Measurements from ENCODE around the gene CHCHD5. TPM values are rescaled to one million over a fixed set of nuclear protein-coding genes. Genes with fewer than 3 reads are reported as not detected.

CHCHD5 gene
- total RNA-seq, 2 donors from 2014 or later: 26.3 to 35.4 TPM

DNA sequence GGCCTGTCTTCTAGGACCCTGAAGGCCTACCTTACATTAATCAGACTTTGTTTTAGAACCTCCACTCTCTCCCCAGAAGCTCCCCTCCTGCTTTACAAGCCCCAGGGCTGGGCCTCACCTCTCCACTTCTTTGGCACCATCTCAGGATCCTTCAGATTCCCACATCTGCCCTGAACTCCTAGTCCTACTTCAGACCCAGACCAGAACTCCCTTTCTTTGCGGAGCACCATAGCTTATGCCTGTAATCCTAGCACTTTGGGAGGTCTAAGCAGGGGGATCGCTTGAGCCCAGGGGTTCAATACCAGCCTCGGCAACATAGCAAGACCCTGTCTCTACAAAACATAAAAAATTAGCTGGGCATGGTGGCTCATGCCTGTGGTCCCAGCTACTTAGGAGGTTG lies 991 bp downstream of the CHCHD5 start:
- H3K27me3 ChIP-seq (replicated peaks; ENCODE audit: insufficient read depth): no peaks in the 10 kb centered on the region
- H3K36me3 ChIP-seq: no peaks in the 10 kb centered on the region
- no peaks in the 10 kb centered on the region for H3K9me3 ChIP-seq
- DNase-seq (ENCODE audit: low spot score): no peak
- TF ChIP-seq POLR2AphosphoS5 (IDR thresholded peaks at IDR 0.05) (no peak), POLR2A (IDR thresholded peaks at IDR 0.05) (no peak)
- TF ChIP-seq, protein P1, sequence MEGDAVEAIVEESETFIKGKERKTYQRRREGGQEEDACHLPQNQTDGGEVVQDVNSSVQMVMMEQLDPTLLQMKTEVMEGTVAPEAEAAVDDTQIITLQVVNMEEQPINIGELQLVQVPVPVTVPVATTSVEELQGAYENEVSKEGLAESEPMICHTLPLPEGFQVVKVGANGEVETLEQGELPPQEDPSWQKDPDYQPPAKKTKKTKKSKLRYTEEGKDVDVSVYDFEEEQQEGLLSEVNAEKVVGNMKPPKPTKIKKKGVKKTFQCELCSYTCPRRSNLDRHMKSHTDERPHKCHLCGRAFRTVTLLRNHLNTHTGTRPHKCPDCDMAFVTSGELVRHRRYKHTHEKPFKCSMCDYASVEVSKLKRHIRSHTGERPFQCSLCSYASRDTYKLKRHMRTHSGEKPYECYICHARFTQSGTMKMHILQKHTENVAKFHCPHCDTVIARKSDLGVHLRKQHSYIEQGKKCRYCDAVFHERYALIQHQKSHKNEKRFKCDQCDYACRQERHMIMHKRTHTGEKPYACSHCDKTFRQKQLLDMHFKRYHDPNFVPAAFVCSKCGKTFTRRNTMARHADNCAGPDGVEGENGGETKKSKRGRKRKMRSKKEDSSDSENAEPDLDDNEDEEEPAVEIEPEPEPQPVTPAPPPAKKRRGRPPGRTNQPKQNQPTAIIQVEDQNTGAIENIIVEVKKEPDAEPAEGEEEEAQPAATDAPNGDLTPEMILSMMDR (IDR thresholded peaks at IDR 0.05): no peak
- intact Hi-C loops (cut with DNase I): loop anchor here (2.0 to 10.0 kb wide), 2 partner anchors 61 to 531 kb away; partner anchors contain the start of gene TMEM87B
- peak overlapping the region in 1 of 2 donors; percentile 51 for H3K4me3 ChIP-seq
- peak overlapping the region in 1 of 2 donors; percentile 90 for H3K27ac ChIP-seq
- WGBS: 95% methylated on average over 3 of the region's 3 CpGs
- H3K4me1 ChIP-seq (replicated peaks): peaks cover 5% of the 10 kb centered on the region

DNA sequence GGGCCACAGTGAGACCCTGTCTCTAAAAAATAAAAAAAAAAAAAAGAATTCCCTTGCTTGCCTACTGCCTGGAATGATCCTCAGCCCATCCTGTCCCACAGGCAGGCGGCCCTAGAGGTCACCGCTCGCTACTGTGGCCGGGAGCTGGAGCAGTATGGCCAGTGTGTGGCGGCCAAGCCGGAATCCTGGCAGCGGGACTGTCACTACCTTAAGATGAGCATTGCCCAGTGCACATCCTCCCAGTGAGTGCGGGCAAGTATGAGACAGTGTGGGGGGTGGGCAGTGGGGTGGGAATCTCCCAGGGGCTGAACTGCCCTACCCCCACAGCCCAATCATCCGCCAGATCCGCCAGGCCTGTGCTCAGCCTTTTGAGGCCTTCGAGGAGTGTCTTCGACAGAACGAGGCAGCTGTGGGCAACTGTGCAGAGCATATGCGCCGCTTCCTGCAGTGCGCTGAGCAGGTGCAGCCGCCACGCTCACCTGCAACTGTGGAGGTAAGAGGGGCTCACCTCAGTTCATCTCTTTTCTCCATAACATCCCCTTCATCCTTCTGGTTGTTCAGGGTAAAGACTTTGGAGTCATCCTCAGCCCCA lies 1.6 kb downstream of the CHCHD5 start:
- Histone ChIP-seq H3K36me3 (no peaks in the 10 kb centered on the region), H3K4me3 (no peak overlapping the region), H3K4me1 (replicated peaks) (peaks cover 5% of the 10 kb centered on the region), H3K9me3 (no peaks in the 10 kb centered on the region), H3K27ac (no peak overlapping the region), H3K27me3 (replicated peaks; ENCODE audit: insufficient read depth) (no peaks in the 10 kb centered on the region)
- 92% methylated on average over 18 of the region's 18 CpGs for WGBS
- TF ChIP-seq, protein P1 (IDR thresholded peaks at IDR 0.05): no peak
- TF ChIP-seq POLR2A (IDR thresholded peaks at IDR 0.05): no peak
- TF ChIP-seq POLR2AphosphoS5 (IDR thresholded peaks at IDR 0.05): no peak
- intact Hi-C loops (cut with DNase I): loop anchor here (2.0 to 10.0 kb wide), 2 partner anchors 61 to 531 kb away; partner anchors contain the start of gene TMEM87B
- DNase-seq (ENCODE audit: low spot score): no peak

DNA sequence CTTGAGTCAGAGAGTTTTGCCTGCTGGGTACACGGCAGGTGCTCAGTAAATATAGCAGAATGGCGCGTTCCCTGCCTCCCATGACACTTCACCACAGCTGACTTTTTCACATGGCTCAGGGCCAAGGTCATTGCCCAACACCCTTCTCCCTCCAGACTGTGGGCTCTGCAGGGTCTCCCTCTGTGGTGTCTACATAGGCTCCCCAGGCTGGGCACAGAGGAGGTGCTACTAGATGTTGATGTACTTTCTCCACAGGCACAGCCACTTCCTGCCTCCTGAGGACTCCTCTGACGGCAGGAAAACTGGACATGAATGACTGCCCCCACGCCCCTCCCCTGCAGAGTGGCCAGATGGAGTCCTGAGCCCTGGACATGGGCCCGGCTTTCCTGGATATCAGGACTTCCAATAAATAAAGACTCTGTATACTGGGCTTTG lies 4.2 kb downstream of the CHCHD5 start:
- intact Hi-C loops (cut with DNase I): loop anchor here (10.0 kb wide), 1 partner anchor 534 kb away; the partner anchor contains the start of gene TMEM87B
- H3K27me3 ChIP-seq (replicated peaks; ENCODE audit: insufficient read depth): no peaks in the 10 kb centered on the region
- TF ChIP-seq POLR2A (IDR thresholded peaks at IDR 0.05): no peak
- TF ChIP-seq, protein P1 (IDR thresholded peaks at IDR 0.05): no peak
- no peak for TF ChIP-seq POLR2AphosphoS5 (IDR thresholded peaks at IDR 0.05)
- no peaks in the 10 kb centered on the region for H3K9me3 ChIP-seq
- H3K36me3 ChIP-seq: no peaks in the 10 kb centered on the region
- 75% methylated on average over 6 of the region's 6 CpGs for WGBS
- no peak overlapping the region for H3K27ac ChIP-seq
- peaks cover 5% of the 10 kb centered on the region for H3K4me1 ChIP-seq (replicated peaks)
- no peak for DNase-seq (ENCODE audit: low spot score)
- H3K4me3 ChIP-seq: no peak overlapping the region

DNA sequence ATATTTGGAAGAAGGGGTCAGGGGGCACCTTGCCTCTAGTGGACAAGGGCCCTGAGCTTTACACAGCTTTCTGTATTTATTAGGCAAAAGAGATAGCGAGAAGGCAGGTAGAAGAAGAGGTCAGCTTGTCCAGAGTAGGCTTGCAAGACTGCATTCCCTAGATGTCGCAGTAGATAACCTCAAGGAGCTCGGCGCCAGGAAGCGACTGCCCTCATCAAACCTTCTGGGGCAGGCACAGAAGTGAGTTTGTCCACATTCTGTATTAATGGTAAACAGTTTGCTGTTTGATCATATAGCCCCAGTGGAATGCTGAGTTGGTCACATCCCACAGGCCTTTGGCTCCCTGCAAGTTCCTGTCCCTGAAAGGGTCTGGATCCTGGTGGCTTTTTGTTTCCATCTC lies 7.0 kb downstream of the CHCHD5 start:
- no peak overlapping the region for H3K4me3 ChIP-seq
- H3K4me1 ChIP-seq (replicated peaks): no peaks in the 10 kb centered on the region
- intact Hi-C loops (cut with DNase I): no loop called here
- H3K27ac ChIP-seq: no peak overlapping the region
- no peaks in the 10 kb centered on the region for H3K9me3 ChIP-seq
- WGBS: 69% methylated on average over 5 of the region's 5 CpGs
- DNase-seq (ENCODE audit: low spot score): no peak
- TF ChIP-seq POLR2A (IDR thresholded peaks at IDR 0.05): no peak
- TF ChIP-seq POLR2AphosphoS5 (IDR thresholded peaks at IDR 0.05): no peak
- TF ChIP-seq, protein P1 (IDR thresholded peaks at IDR 0.05): no peak
- H3K36me3 ChIP-seq: no peaks in the 10 kb centered on the region
- H3K27me3 ChIP-seq (replicated peaks; ENCODE audit: insufficient read depth): no peaks in the 10 kb centered on the region

DNA sequence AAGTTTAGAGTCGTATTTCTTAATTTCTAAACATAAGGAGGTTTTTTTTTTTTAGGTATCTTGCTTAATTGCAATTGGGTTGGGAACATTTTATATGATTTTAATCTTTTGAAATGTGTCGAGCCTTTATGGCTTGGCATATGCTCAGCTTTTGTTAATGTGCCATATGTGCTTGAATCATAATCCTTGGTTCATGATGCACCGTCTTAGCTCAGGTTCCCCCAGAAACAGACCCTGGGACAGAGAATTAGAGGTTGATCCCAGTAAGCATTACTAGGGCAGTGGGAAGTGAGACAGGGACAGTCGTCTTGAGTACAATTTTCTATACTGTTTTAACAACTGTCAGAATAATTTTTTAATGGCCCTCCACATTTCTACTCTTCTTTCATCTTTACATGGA lies 9.3 kb downstream of the CHCHD5 start:
- H3K4me1 ChIP-seq (replicated peaks): no peaks in the 10 kb centered on the region
- H3K27ac ChIP-seq: no peak overlapping the region
- H3K9me3 ChIP-seq: no peaks in the 10 kb centered on the region
- WGBS: 66% methylated on average over 4 of the region's 4 CpGs
- H3K4me3 ChIP-seq: no peak overlapping the region
- H3K36me3 ChIP-seq: no peaks in the 10 kb centered on the region
- intact Hi-C loops (cut with DNase I): no loop called here
- no peak for DNase-seq (ENCODE audit: low spot score)
- no peaks in the 10 kb centered on the region for H3K27me3 ChIP-seq (replicated peaks; ENCODE audit: insufficient read depth)
- TF ChIP-seq POLR2AphosphoS5 (IDR thresholded peaks at IDR 0.05) (no peak), POLR2A (IDR thresholded peaks at IDR 0.05) (no peak)
- TF ChIP-seq, protein P1 (IDR thresholded peaks at IDR 0.05): no peak
